Activated CD8-positive, alpha-beta T cell treated with anti-CD3 and anti-CD28 coated beads, Interleukin-2, amount 10 ng/mL, durations not matched to agents 7 days and 5 days (primary cell): ENCODE measurements around the gene PRKD1. TPM values are rescaled to one million over a fixed set of nuclear protein-coding genes. Genes with fewer than 3 reads are reported as not detected.

Experiments used
- ATAC-seq: fragments of 150-1000 bp; cut with Tn5 transposase; one replicate; pipeline ENCODE4 v1.10.0; 2021; ENCODE audit warnings: moderate library complexity
- CTCF ChIA-PET: fragments of 350-600 bp; sonication (Branson Sonifier 250); formaldehyde crosslinking; loops from one replicate; lab custom pipeline; 2021; ENCODE audit warnings: antibody characterized with exemption; lab: Charles Lee
- POLR2A ChIA-PET: fragments of 350-600 bp; sonication (Branson Sonifier 250); formaldehyde crosslinking; loops from one replicate; lab custom pipeline; 2021; ENCODE audit warnings: antibody characterized with exemption; lab: Charles Lee
- DNase-seq: peaks from one replicate; pipeline ENCODE4 v3.0.0-alpha.2; 2020
- H3K27ac Mint-ChIP-seq: one replicate; pipeline ENCODE4 v1.8.0; 2021; ENCODE audit warnings: mild to moderate bottlenecking, mixed read lengths
- H3K27me3 Mint-ChIP-seq: one replicate; pipeline ENCODE4 v1.8.0; 2021; ENCODE audit warnings: low read depth, mixed read lengths
- H3K36me3 Mint-ChIP-seq: one replicate; pipeline ENCODE4 v1.8.0; 2021; ENCODE audit warnings: low read depth, mixed read lengths
- H3K4me1 Mint-ChIP-seq: one replicate; pipeline ENCODE4 v1.8.0; 2021; ENCODE audit warnings: low read depth, mixed read lengths
- H3K4me3 Mint-ChIP-seq: one replicate; pipeline ENCODE4 v1.8.0; 2021; ENCODE audit warnings: mild to moderate bottlenecking, mixed read lengths
- H3K9me3 Mint-ChIP-seq: one replicate; pipeline ENCODE4 v1.8.0; 2022; ENCODE audit warnings: mixed read lengths; ENCODE audit not compliant: insufficient read depth
- total RNA-seq, 2 experiments: library from RNA; stranded (reverse); gene quantifications; one replicate each; pipeline ENCODE4 v1.2.3, GENCODE V29; 2021

Gene PRKD1
- total RNA-seq, 2 experiments from 2014 or later, result not detected

DNA sequence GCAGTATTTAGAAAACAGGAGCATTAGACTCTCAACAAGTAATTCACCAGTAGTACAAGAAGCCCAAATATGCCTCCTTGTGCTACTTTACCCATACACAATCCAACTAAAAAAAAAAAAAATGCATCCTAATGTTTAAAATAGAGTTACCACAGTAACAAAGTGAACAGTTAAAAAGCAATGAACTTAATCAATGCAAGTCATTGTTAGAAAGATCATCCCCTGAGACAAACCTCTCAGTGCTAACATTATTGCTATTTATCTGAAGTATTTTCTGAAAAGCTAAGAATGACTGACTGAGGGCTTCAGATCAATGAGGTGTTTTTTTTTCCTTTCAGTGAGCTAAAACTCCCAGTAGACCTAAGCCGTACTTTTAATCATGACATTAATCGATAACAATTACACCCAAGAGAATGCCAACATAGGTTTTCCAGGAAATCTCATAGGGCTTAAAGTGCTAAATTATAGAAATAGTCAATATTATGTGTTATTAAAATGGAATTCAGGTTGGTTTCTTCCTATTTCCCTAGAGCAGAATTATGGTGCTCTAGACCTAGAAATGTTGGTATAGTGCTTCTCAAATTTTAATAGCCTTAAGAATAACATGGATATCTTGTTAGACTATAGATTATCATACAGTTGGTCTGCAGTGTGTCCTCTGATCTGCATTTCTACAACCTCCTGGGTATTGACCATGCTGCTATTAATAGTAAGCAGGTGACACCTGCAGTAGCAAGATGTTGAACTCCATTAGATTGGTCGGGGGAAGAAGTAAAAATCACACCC is 123.0 kb downstream of the PRKD1 start:
- ATAC-seq (no peak), DNase-seq (no peak)
- ChIA-PET CTCF (no interaction called here), POLR2A (no interaction called here)
- no peak overlapping the region for H3K4me3 Mint-ChIP-seq
- H3K4me1 Mint-ChIP-seq, result no peaks in the 10 kb centered on the region
- no peak overlapping the region for H3K27ac Mint-ChIP-seq
- no peaks in the 10 kb centered on the region for H3K9me3 Mint-ChIP-seq
- no peaks in the 10 kb centered on the region for H3K36me3 Mint-ChIP-seq
- no peaks in the 10 kb centered on the region for H3K27me3 Mint-ChIP-seq

DNA sequence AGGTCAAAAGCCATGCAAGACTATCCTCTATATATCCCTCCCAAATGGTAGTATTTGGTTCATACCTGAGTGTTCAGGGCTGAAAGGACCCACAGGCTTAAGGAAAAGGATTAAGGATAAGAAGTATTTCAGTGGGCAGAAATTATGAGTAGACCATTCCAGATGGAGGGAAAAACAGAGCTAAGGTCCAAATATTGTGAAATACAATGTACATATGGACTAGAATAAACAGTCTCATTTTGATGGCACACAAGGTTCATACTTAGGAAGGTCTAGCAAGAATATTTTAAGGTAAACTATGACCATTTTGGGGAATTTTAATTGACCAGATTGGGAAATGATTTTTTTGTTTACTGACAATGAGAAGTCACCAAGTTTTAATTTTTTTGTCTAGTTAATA is 124.6 kb downstream of the PRKD1 start:
- Mint-ChIP-seq H3K4me1 (no peaks in the 10 kb centered on the region), H3K36me3 (no peaks in the 10 kb centered on the region), H3K4me3 (no peak overlapping the region), H3K27me3 (no peaks in the 10 kb centered on the region), H3K9me3 (no peaks in the 10 kb centered on the region), H3K27ac (no peak overlapping the region)
- ChIA-PET CTCF (no interaction called here), POLR2A (no interaction called here)
- no peak for ATAC-seq
- no peak for DNase-seq

DNA sequence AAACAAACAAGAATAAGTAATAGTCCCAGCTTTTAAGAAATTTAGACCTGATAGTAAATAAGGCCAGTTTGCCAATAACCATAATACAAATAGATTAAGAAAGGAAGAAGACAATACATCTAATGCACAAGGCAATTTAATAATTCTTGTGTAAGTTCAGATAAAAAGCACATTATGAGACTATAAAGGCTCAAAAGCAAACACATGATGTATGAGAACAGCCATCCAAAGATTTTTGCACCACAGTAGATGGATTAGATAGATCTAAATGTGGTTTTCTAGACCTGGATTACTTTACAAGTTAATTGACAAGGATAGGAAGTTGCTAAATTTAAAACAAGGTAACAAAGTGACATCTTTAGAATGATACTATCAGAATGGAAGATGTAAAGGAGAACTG is 125.4 kb downstream of the PRKD1 start:
- H3K27ac Mint-ChIP-seq, result no peak overlapping the region
- H3K36me3 Mint-ChIP-seq, result no peaks in the 10 kb centered on the region
- DNase-seq (no peak), ATAC-seq (no peak)
- H3K9me3 Mint-ChIP-seq, result no peaks in the 10 kb centered on the region
- ChIA-PET CTCF (no interaction called here), POLR2A (no interaction called here)
- H3K4me3 Mint-ChIP-seq, result no peak overlapping the region
- no peaks in the 10 kb centered on the region for H3K4me1 Mint-ChIP-seq
- H3K27me3 Mint-ChIP-seq, result no peaks in the 10 kb centered on the region

DNA sequence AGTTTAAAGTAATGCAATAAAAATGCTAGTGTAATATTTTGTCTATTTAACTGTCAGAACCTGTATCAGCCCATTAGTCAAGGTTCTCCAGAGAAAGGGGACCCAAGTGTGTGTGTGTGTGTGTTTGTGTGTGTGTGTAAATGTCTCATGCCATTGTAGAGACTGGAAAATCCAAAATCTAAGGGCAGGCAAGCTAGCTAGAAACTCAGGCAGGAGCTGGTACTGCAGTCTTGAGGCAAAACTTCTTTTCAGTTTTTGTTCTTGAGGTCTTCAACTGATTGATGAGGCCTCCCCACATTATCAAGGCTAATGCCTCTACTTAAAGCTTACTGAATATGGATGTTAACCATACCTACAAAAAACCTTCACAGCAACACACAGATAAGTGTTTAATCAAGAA is 126.7 kb downstream of the PRKD1 start:
- Mint-ChIP-seq H3K4me3 (no peak overlapping the region), H3K27me3 (no peaks in the 10 kb centered on the region), H3K9me3 (no peaks in the 10 kb centered on the region), H3K4me1 (no peaks in the 10 kb centered on the region), H3K36me3 (no peaks in the 10 kb centered on the region), H3K27ac (no peak overlapping the region)
- DNase-seq (no peak), ATAC-seq (no peak)
- POLR2A ChIA-PET, result no interaction called here
- CTCF ChIA-PET, result no interaction called here

DNA sequence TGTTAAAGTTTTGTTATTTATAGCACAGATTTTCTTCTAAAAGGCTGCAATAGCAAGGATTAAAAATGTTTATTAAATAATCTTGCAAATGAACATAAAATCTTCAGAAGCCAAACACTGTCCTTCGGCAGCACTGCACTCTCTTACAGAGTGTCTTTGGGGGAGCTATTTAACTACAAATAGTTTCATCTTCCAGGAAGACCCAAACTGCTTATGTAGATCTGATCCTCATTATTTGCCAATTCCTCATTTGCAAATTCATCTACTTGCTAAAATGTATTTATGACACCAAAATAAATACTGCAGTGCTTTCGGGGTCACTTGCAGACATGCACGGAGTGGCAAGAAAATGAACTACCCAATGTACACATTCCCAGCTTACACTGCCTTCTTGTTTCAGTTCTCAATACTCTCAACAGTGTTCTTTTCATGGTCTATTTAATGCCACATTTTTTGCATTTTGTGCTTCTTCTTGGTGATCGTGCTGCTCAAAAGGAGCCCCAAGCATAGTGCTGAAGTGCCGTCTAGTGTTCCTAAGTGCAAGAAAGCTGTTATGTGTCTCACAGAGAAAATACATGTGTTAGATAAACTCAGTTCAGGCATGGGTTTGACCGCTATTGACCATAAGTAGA is 128.1 kb downstream of the PRKD1 start:
- ATAC-seq, result no peak

DNA sequence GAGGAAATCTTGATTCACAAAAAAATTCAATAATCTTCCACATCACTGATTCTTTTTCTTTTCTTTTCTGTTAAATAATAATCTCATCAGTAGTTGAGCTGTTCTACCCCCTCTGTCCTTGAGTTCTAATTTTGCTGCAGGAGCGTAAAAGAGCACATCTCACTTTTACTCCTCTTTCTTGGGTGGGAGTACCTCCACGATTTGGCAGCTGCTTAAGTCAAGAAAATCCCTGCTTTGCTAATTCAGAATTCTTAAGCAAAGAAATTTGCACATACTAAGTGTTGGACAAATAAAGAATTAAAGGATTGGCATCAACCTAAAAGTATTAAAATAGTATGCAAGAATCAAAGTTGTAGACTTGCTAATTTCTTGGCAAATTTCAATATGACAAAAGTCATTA is 128.8 kb downstream of the PRKD1 start:
- ATAC-seq, result no peak
- ChIA-PET CTCF (no interaction called here), POLR2A (no interaction called here)
- DNase-seq, result no peak
- Mint-ChIP-seq H3K27me3 (no peaks in the 10 kb centered on the region), H3K9me3 (no peaks in the 10 kb centered on the region), H3K4me1 (no peaks in the 10 kb centered on the region), H3K4me3 (no peak overlapping the region), H3K27ac (no peak overlapping the region), H3K36me3 (no peaks in the 10 kb centered on the region)

More for the DNA sequence above, 128.1 kb downstream of the PRKD1 start:
- no peaks in the 10 kb centered on the region for H3K4me1 Mint-ChIP-seq
- no peaks in the 10 kb centered on the region for H3K27me3 Mint-ChIP-seq
- CTCF ChIA-PET, result no interaction called here
- no peaks in the 10 kb centered on the region for H3K9me3 Mint-ChIP-seq
- no peak overlapping the region for H3K27ac Mint-ChIP-seq
- H3K4me3 Mint-ChIP-seq, result no peak overlapping the region
- H3K36me3 Mint-ChIP-seq, result no peaks in the 10 kb centered on the region
- POLR2A ChIA-PET, result no interaction called here
- DNase-seq, result no peak

DNA sequence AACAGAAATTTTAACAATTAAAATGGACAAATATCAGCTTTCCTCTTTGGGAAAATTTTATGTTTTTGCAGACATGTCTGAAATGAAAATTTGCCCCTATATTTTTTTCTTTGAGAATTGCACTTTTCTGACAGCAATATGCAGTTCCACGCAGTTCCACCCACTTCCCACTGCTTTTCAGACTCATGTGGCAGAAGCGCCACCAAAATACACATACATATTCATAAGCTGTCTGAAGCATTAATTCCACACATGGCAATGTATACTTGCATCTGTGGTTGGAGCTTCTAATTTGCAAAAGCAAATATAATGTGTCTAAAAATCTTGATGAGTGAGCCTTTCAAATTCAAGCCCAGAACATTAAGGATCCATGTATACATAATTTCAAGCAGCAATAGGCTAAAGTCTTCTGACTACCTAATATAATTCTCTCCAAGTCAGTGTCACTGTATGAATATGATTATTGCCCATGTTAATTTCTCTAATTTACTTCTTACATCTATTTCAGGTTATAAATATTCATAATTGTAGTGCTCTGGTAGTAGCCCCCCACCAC is 129.5 kb downstream of the PRKD1 start:
- H3K9me3 Mint-ChIP-seq, result no peaks in the 10 kb centered on the region
- POLR2A ChIA-PET, result no interaction called here
- DNase-seq (no peak), ATAC-seq (no peak)
- no peak overlapping the region for H3K4me3 Mint-ChIP-seq
- H3K27me3 Mint-ChIP-seq, result no peaks in the 10 kb centered on the region
- H3K27ac Mint-ChIP-seq, result no peak overlapping the region
- CTCF ChIA-PET, result no interaction called here
- no peaks in the 10 kb centered on the region for H3K4me1 Mint-ChIP-seq
- no peaks in the 10 kb centered on the region for H3K36me3 Mint-ChIP-seq

DNA sequence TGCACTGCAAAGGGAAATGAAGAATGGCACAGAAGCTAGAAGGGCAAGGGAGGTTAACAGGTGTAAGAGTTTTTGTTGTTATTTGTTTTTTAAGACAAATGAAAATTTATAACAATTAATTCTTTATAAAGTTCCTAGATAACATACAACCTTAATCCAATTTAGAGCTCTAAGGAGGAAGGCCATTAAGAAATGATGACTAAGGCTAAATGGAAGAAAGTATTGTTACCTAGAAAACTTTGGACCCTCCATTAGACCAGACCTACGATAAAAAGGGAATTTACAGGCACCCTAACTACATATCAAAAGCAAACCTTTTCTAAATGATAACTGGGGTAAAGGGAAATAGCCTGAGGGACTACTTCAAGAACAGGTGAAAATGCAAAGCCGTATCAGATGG is 130.8 kb downstream of the PRKD1 start:
- Mint-ChIP-seq H3K27ac (no peak overlapping the region), H3K36me3 (no peaks in the 10 kb centered on the region), H3K4me3 (no peak overlapping the region), H3K9me3 (no peaks in the 10 kb centered on the region), H3K27me3 (no peaks in the 10 kb centered on the region), H3K4me1 (no peaks in the 10 kb centered on the region)
- ChIA-PET POLR2A (no interaction called here), CTCF (no interaction called here)
- ATAC-seq, result no peak
- no peak for DNase-seq

DNA sequence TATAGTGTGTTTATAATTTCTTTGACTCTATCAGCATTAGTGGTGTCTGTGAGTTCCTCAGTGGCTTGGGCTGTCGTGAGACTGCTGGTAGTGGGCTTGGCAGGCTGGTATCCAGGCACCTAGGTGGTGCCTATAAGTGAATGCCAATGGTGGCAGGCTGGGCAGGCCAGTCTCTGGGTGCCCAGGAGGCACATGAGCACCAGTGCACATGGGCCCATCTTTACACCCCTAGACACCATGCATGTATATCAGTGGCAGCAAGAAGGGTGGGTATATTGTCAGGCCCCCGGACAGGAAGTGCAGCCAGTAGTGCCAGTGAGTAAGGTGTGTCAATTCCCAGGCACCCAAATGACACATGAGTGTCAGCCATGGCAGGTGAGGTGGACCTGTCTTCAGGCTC is 138.2 kb downstream of the PRKD1 start:
- H3K4me3 Mint-ChIP-seq, result no peak overlapping the region
- ChIA-PET POLR2A (no interaction called here), CTCF (no interaction called here)
- DNase-seq (no peak), ATAC-seq (no peak)
- peaks cover 15% of the 10 kb centered on the region for H3K9me3 Mint-ChIP-seq
- H3K27ac Mint-ChIP-seq, result no peak overlapping the region
- H3K27me3 Mint-ChIP-seq, result no peaks in the 10 kb centered on the region
- no peaks in the 10 kb centered on the region for H3K36me3 Mint-ChIP-seq
- H3K4me1 Mint-ChIP-seq, result no peaks in the 10 kb centered on the region

DNA sequence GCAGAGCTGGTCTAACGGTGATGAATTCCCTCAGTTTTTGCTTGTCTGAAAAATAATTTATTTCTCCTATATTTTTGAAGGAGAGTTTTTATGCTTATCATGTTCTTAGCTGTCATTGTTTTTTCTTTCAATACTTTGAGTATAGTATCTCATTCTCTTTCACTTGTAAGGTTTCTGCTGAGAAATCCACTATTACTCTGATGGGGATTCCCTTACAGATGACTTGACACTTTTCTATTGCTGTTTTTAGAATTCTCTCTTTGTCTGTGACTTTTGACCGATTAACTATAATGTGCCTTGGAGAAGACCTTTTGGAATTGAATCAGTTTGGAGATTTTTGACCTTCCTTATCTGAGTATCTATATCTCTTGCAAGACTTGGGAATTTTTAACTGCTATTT is 139.6 kb downstream of the PRKD1 start:
- peaks cover 24% of the 10 kb centered on the region for H3K9me3 Mint-ChIP-seq

DNA sequence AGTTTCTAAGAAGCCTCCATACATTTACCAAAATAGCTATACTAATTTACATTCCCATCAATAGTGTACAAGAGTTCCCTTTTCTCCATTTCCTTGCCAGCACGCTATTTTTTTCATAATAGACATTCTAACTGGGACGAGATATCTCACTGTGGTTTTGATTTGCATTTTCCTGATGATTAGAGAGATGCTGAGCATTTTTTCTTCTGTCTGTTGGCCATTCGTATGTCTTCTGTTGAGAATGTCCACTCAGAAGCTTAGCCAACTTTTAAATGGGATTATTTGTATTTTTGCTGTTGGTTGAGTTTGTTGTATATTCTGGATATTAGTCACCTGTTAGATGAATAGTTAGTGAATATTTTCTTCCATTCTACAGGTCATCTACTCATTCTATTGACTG is 144.1 kb downstream of the PRKD1 start:
- no peak overlapping the region for H3K27ac Mint-ChIP-seq
- no peak for ATAC-seq
- POLR2A ChIA-PET, result no interaction called here
- H3K4me1 Mint-ChIP-seq, result no peaks in the 10 kb centered on the region
- no peaks in the 10 kb centered on the region for H3K27me3 Mint-ChIP-seq
- no peak overlapping the region for H3K4me3 Mint-ChIP-seq
- H3K36me3 Mint-ChIP-seq, result no peaks in the 10 kb centered on the region
- peaks cover 26% of the 10 kb centered on the region for H3K9me3 Mint-ChIP-seq
- DNase-seq, result no peak
- CTCF ChIA-PET, result no interaction called here

More for the DNA sequence above, 139.6 kb downstream of the PRKD1 start:
- CTCF ChIA-PET, result no interaction called here
- H3K4me1 Mint-ChIP-seq, result no peaks in the 10 kb centered on the region
- no peaks in the 10 kb centered on the region for H3K36me3 Mint-ChIP-seq
- H3K27ac Mint-ChIP-seq, result no peak overlapping the region
- H3K27me3 Mint-ChIP-seq, result no peaks in the 10 kb centered on the region
- no peak overlapping the region for H3K4me3 Mint-ChIP-seq
- no peak for ATAC-seq
- no peak for DNase-seq
- POLR2A ChIA-PET, result no interaction called here

DNA sequence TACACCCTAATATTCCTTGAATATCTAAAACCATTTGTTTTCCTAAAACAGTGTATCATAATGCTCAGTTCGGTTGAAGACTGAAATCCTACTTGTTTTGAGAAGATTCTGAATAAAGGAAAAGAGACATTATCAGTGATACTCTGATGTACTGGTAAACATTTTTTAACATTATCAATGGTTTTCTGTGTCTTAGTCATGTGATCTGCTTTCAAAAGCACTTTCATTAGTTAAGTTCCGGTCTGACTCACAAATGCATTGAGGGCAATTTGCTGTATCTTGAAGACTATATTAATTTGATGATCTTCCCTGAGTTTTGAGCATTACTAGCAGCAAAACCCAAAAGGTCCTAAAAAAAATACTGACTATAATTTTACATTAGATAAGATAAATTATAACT is 145.6 kb downstream of the PRKD1 start:
- no peak overlapping the region for H3K4me3 Mint-ChIP-seq
- no peak for ATAC-seq
- no peak for DNase-seq
- H3K9me3 Mint-ChIP-seq, result peaks cover 35% of the 10 kb centered on the region
- H3K27ac Mint-ChIP-seq, result no peak overlapping the region
- H3K4me1 Mint-ChIP-seq, result no peaks in the 10 kb centered on the region
- no peaks in the 10 kb centered on the region for H3K36me3 Mint-ChIP-seq
- ChIA-PET POLR2A (no interaction called here), CTCF (no interaction called here)
- H3K27me3 Mint-ChIP-seq, result no peaks in the 10 kb centered on the region
